ENCODE results near the gene C1orf35.

The C1orf35 gene

DNA sequence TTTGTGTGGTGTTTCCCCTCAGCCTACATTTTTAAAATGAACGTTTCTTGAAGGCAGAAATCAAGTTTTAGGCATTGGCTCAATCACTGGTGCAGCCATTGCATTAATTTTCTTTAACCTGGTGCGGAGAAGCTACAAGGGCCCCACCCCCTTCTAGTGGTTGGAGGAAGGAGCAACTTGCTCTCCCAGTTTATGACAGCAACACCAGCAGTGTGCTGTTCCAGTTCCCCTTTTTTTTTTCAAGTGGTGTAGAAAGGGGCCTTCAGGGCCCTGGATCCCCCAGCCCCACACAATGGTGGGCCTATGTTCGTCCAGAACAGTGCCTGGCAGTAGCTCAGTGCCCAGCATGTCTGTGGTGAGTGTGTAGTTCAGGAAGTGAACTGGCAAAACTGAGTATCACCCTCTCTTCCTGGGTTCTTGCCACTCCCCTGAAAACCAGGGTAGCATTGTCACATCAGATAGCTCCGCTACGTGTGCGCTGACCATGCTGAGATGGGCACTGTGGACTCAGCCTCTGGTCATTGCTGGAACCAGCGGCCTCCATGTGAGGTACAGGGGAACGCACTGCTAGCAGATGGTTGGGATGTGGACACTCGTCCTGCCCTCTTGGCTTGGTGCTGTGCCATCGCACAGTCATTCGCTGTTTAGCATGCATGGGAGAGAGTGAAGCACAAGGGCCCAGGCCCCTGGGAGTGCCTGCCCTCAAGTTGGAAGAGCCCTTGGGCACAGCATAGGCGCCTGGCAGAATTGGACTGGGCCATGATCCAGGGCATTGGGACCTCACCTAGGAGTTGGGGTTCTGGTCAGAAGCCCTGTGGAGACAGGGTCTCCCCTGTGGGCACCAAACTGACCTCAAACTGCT lies 13.4 kb downstream of the C1orf35 start:
- DNase-seq (ENCODE audit: low spot score) = no peak
- TF ChIP-seq, protein P1, sequence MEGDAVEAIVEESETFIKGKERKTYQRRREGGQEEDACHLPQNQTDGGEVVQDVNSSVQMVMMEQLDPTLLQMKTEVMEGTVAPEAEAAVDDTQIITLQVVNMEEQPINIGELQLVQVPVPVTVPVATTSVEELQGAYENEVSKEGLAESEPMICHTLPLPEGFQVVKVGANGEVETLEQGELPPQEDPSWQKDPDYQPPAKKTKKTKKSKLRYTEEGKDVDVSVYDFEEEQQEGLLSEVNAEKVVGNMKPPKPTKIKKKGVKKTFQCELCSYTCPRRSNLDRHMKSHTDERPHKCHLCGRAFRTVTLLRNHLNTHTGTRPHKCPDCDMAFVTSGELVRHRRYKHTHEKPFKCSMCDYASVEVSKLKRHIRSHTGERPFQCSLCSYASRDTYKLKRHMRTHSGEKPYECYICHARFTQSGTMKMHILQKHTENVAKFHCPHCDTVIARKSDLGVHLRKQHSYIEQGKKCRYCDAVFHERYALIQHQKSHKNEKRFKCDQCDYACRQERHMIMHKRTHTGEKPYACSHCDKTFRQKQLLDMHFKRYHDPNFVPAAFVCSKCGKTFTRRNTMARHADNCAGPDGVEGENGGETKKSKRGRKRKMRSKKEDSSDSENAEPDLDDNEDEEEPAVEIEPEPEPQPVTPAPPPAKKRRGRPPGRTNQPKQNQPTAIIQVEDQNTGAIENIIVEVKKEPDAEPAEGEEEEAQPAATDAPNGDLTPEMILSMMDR (IDR thresholded peaks at IDR 0.05; ENCODE audit: borderline replicate concordance, control extremely low read depth, extremely low read depth, insufficient read depth, missing control alignments) = no peak
- in situ Hi-C loops (cut with MboI; ENCODE audit: low sequenced_read_pairs, unreplicated experiment) = no loop called here

DNA sequence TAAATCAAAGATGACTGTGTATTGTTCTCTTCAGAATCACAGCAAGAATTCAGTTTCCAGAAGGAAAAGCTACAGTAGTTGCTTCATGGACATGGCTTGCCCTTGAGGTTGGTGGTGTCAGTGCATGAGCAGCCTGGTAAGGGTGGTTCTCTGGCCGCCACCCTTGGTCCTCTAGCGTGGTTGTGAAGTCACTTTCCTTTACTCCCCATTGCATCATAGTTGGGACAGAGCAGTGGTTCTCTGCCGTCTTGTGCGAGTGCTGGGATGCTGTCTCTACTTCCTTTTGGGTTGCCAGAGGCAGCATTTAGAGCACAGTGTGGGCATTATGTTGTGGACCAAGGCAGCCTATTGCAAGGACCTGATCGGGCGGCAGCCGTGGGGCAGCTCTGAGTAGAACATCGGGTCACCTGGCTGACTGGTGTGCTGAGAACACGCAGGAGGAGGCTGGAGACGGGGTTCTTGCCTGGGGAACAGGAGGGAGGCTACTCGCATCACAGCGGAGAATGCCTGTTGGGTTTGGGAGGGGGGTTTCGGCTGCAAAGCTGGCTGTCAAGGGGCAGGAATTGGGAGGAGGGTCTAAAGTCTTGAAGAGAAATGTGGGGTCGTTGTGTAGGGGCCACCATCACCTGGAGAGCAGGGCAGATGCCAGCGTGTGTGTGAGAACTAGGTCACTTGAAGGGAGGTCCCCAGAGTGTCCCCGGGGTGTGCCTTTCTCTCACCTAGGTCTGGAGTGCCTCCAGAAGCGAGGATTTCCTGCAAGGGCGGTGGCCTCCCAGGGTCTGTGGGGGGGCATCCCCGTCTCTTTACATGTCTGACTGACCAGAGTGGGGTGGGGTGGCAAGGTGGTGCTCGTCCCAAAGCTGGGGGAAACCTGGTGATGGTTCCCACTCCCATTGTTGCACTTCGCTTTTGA lies 14.3 kb downstream of the C1orf35 start:
- in situ Hi-C loops (cut with MboI; ENCODE audit: low sequenced_read_pairs, unreplicated experiment) = no loop called here
- no peak for DNase-seq (ENCODE audit: low spot score)
- TF ChIP-seq, protein P1 (IDR thresholded peaks at IDR 0.05; ENCODE audit: borderline replicate concordance, control extremely low read depth, extremely low read depth, insufficient read depth, missing control alignments) = no peak

DNA sequence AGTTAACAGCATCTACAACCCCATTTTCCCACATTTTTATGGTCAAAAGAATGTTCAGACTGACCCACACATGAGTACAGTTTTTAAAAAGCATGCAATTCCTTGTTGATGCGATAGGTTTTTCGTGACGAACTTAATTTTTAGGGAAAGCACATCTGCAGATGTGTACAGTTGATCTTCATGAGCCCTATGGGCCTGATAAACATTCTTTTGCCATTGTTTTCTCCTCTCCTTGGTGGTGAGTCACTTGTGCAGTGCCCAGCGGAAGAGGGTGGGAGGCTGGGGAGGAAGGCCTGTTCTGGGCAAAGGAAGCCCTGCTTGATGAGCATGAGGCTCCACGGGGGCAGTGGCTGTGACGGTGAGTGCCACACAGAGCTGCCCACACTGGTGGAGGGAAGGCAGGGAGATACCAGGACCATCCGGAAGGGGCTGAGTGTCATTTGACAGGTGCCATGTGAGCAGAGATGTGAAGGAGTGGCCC lies 15.3 kb downstream of the C1orf35 start:
- in situ Hi-C loops (cut with MboI; ENCODE audit: low sequenced_read_pairs, unreplicated experiment) = no loop called here
- TF ChIP-seq, protein P1 (IDR thresholded peaks at IDR 0.05; ENCODE audit: borderline replicate concordance, control extremely low read depth, extremely low read depth, insufficient read depth, missing control alignments) = no peak
- no peak for DNase-seq (ENCODE audit: low spot score)

- DNase-seq (ENCODE audit: low spot score) = no peak
- TF ChIP-seq, protein P1 (IDR thresholded peaks at IDR 0.05; ENCODE audit: borderline replicate concordance, control extremely low read depth, extremely low read depth, insufficient read depth, missing control alignments) = no peak
- in situ Hi-C loops (cut with MboI; ENCODE audit: low sequenced_read_pairs, unreplicated experiment) = no loop called here
Measured at GRCh38 chr1:228085287-228085951, 17.7 kb downstream of the C1orf35 start.

- no peak for DNase-seq (ENCODE audit: low spot score)
- TF ChIP-seq, protein P1 (IDR thresholded peaks at IDR 0.05; ENCODE audit: borderline replicate concordance, control extremely low read depth, extremely low read depth, insufficient read depth, missing control alignments) = no peak
Measured at GRCh38 chr1:228084797-228085196, 18.3 kb downstream of the C1orf35 start.

GRCh38 chr1:228084325-228084724 lies 18.8 kb downstream of the C1orf35 start:
- TF ChIP-seq, protein P1 (IDR thresholded peaks at IDR 0.05; ENCODE audit: borderline replicate concordance, control extremely low read depth, extremely low read depth, insufficient read depth, missing control alignments) = no peak
- no peak for DNase-seq (ENCODE audit: low spot score)
- in situ Hi-C loops (cut with MboI; ENCODE audit: low sequenced_read_pairs, unreplicated experiment) = no loop called here

More at GRCh38 chr1:228084797-228085196, 18.3 kb downstream of the C1orf35 start:
- in situ Hi-C loops (cut with MboI; ENCODE audit: low sequenced_read_pairs, unreplicated experiment) = no loop called here
